Fibroblast of skin of left biceps (primary cell): Measurements from ENCODE around the gene AQP10.
"Not testable (repeated sequence)": the region's sequence is repeated elsewhere in the genome, so short reads cannot be mapped to it uniquely, and the experiment has no call there.

Experiments used
- DNase-seq, 2 experiments: peaks; one replicate each; pipeline ENCODE4 v3.0.0-alpha.2; 2013; ENCODE audit warnings: low read depth in 2 of 2

AQP10 gene

DNA sequence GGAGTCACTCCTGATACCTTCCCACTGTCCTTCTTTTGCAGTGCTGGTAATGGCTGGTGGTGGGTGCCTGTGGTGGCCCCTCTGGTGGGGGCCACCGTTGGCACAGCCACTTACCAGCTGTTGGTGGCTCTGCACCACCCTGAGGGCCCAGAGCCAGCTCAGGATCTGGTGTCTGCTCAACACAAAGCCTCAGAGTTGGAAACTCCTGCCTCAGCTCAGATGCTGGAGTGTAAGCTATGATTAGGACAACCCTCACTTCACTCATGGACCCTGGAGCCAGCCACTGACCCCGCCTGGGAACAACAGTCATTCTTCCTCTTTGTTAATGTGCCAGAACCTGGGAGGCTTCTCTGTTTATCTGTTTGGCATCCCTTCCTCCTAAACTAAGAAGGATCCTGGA, 3.3 kb downstream of the AQP10 start:
- DNase-seq, result no peak

DNA sequence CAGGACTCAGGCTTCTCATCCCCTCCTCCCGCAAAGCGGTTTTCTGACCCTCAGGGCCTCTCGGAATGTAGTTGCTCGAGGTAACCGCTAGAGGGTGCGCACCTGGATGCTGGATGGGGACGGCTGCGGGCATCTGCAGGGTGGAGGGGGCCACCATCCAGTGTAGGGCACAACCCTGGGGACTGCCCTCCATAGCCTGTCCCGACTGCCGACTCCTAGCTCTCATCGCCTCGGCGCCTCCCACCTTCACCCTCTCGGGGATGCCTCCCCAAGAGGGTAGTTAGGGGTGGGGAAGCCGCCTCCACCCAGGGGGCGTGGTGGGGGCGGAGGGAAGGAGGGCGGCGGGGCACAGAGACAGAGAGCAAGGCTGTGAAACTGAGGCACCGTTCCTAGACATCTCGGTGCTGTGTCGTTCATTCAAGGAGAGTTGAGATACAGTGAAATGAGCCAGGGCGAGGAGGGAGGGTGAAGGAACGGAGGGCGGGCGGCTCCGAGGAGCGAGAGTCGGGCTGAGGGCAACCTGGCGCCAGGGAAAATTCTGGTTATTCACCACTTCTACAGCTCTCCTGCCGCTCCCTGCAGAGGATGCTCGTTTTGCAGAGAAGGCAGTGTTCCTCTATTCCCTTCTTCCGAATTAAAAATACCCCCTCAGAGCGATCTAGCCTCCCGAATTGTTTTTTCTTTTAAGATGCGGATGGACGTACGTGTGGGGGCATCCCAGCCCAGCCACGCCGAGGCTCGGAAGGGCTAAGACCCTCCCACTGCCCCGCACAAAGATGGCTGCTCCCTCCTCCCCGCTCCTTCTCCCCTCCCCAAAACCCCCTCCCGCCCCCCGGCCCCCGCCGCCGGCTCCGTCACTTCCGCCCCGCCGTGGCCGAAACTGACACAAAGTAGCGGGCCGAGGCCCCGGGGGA, 4.0 kb downstream of the AQP10 start, which contains the start of gene ATP8B2:
Gene ATP8B2, plus strand, starts transcription at position 857 of the 914 bp plus-strand sequence. CDS start 2,617 bp downstream, outside the sequence.
- peak; percentile 56 to 58 for DNase-seq

DNA sequence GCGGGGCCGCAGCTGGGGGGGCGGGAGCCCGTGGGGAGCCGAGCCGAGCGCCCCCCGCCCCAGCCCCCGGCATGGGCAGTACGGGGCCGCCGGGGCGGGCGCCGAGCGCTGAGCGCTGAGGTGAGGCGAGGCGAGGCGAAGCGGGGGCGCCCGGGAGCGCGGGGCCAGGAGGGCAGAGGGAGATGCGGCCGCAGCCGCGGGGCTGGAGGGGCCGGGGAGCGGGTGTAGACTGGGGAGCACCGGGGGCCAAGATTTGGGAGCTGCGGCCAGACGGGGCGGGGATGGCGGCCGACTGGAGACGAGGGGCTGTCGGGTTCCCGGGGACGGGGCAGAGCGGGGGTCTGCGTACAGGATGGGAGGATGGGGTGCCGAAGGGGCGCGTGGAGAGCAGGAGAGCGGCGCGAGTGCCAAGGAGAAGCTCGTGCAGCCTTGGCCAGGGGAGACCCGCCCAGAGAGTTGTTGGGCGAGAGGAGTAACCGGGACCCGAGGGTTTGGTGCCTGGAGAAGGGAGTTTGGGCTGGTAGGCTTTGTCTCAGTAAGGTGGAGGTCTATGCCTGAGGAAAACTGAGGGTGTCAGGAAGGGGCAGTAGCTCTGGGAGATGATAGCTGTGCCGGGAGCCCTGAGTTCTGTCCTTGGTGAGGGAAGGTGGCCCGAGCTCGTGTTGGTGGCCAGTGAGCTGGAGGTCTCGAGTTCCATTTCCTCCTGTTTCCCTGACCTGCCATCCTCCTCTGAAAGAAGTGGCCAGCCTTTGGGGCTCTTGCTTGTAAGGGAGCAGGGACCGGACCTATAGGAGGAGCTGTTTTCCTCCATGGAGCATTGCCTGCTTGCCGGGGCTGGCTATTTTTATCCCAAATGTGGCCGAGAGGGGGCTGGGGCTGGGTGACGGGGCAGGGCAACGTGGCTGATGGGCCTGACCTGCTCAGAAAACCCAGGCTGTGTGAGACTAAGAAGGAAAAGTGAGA, 5.0 kb downstream of the AQP10 start:
- DNase-seq, result peak; percentile 64 to 67

DNA sequence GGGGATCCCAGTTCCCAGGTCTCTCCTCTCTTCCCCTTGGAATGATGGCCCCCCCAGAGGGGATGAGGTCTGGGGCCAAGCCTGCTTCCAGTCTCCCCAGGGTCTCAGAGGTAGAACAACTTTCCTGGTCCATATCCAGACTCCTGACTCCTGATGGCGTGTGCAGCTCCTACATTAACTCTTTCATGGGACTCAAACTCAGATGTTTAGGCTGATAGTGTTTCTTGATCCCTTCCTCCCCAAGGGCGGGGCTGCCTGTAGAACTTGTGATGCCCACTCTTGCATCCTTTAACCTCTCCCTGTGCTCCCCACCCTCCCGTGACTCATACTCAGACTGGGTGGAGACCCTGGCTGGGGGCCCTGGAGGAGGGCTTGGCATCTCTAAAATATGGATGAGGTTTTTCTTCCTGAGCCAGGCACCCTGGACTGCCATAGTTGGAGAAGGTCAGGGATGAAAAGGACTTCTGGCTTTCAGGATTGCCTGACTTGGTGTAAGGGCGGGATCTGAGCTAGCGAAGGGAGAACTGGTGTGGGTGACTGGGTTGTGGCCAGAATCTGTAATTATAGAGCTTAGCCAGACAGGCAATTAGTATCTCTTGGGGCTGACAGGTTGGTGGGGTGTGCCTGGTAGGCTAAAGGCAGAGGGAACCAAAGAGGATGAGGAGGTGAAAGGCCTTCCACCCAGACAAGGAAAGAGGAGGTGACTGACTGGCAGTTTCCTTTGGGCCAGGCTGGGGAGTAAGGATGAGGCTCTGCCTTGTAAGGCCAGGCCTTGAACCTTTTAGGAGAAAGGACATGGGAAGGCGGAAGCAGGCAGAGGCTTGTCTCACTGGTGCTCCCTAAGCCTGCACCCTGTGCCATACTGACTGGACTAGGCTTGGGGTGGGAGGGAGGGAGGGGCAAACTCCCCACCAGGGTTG, 5.9 kb downstream of the AQP10 start:
- DNase-seq, result peak; percentile 25

DNA sequence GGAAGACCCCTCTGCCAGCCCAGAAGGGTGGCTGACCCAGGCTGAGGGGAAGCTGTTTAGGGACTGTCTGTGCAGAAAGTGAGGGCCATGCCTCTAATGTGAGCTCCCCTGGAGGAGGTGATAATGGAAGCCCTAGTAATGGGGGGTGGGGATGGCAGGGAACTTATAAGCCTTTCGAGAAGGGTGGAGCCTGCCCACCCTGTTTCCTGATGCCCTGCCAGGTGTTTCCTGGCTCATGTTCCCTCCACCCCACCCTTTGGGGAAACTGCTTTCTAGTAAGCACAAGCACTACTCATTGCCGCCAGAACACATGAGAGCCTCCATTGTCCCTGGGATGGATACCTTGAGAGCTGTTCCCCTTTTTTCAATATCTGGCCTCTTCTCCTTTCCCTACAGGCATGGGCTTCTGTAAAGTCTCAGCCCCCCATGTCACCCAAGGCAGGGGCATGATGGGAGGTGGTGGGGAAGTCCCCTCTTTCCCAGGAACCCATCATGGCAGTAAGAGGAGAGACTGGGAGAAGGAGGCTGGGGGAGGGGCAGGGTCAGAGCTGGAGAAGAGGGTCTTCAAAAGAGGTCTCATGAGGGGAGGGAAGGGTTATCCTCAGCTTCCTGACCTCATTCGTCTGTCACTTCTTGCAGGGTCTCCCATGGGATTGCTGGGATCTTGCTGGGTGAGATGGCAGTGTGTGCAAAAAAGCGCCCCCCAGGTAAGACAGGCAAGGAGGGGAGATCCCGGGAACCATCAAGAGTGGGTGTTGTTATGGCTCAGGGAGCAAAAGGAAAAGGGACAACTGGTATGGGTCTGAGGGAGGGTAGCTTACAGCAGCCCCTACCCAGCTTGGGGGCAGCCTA, 6.8 kb downstream of the AQP10 start:
- no peak for DNase-seq

DNA sequence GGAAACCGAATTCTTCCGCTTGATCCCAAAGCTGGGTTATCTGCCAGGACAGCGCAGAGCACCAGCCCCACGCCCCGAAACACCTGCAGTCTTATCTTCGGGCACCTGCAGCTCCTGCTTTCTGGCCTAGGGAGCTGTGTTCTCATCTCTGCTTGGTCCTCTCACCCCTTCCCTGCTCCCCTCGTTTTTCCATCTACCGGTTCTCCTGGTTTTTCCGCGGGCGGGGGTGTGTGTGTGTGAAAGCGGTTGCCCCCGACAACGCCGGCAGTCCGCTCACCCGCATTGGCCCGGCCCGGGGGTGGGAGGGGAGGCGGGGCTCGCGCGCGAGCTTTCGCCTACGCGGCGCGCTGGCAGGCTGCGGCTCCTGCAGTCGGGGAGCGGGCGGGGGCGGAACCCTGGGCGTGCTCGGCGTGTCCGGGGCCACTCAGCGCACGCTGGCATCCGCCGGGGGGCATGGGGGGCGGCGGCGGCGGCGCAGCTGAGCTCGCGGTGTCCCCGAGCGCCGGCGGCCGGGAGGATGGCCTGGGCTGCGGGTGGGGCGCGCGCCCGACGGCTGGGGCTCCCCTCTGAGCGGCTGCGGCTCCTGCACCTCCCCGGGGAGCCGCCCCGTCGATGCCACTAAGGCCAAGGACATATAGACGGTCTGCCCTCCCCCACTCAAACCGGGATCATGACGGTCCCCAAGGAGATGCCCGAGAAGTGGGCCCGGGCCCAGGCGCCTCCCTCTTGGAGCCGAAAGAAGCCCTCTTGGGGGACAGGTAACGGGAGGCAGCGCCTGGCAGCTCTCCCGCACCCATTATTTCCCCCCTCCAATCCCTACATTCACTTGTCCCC, 7.6 kb downstream of the AQP10 start:
- DNase-seq, result no peak

DNA sequence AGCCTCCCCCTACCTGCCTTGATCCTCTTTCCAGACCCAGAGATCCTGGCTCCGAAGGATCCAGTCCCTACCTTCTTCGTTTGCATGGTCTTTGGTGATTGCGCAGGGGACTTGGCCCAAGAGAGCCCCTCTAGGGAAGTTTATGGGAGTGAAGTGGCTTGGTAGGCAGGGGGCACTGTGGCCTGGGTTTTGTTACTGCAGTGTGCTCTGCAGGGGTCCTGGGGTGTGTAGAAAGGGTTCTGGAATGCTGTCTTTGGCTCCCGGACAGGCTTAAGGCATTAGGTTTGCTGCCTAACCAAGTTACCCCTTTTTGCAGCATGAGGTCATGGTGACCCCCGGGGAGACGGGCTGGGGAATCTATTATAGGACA, 8.2 kb downstream of the AQP10 start:
- DNase-seq, result peak; percentile 22 to 29

DNA sequence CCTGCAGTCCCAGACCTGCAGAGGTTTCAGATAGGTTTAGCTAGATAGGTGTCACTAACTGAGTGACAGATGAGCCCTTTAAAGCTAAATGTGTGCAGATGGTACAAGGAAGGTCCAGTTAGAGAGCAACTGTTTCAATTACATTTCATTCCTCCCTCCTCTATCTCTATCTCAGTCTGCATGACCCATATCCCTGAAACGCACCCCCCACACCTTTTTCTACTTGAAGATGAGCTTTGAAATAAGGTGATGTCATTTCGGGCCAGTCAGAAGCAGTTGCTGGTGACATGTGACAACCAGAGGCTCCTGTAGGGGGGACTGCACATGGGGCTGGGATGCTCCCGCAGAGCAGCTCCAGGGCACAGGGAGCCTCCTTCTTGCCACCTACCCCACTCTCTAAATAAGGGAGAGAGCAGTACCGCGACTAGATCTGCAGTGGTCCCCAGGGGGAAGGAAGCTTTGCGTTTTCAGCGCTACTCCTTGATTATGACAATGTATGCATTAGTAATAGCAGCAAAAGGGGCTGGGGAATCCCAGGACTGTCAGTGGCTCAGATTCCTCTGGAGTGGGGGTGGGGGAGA, 8.7 kb downstream of the AQP10 start:
- no peak for DNase-seq

DNA sequence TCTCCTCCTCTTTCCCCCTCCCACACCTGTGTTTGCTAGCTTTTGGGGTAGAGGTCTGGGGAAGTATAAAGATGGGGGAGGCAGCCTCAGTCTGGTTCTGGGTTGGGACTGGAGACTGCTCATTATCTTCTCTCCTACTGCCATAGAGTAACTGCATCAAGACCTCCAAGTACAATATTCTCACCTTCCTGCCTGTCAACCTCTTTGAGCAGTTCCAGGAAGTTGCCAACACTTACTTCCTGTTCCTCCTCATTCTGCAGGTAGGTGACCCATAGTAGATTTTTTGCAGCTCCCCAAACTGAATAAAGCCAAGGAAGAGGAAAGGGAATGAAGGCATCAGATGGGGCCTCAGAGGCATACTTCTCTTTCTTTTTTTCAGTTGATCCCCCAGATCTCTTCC, 9.8 kb downstream of the AQP10 start:
- no peak for DNase-seq

DNA sequence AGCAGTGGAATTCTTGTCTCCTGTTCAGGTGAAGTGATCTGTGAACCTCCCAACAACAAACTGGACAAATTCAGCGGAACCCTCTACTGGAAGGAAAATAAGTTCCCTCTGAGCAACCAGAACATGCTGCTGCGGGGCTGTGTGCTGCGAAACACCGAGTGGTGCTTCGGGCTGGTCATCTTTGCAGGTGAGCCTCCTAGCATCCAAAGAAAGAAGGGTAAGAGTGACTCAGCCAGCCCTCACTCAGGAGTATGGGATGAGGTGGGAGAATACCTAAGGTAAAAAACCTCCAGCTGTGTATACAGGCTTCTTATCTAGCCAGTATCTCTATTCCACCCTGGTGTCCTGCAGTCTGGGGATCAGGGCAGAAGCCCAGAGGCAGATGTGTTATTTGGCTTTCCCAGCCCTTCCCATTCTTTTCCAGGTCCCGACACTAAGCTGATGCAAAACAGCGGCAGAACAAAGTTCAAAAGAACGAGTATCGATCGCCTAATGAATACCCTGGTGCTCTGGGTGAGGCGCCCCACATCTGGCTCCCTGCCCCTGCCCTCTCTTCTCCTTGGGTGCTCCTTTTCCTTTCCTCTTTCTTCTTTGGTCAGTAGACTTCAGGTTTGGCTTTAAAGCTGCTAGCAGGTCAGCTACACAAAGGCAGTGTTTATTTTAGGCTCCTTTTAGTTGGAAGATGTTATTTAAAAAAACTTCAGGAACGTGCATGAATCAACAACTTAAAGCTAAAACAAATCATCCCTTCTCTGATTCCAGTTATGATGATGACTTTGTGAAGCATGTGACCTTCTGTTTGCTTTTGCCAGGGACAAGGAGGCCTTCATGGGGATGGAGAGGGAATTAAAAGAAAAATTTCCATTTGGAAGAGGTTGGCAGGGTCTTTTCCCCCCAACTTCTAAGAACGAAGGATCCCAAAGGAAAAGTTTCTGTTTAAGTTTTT, 13.5 kb downstream of the AQP10 start:
- no peak for DNase-seq

DNA sequence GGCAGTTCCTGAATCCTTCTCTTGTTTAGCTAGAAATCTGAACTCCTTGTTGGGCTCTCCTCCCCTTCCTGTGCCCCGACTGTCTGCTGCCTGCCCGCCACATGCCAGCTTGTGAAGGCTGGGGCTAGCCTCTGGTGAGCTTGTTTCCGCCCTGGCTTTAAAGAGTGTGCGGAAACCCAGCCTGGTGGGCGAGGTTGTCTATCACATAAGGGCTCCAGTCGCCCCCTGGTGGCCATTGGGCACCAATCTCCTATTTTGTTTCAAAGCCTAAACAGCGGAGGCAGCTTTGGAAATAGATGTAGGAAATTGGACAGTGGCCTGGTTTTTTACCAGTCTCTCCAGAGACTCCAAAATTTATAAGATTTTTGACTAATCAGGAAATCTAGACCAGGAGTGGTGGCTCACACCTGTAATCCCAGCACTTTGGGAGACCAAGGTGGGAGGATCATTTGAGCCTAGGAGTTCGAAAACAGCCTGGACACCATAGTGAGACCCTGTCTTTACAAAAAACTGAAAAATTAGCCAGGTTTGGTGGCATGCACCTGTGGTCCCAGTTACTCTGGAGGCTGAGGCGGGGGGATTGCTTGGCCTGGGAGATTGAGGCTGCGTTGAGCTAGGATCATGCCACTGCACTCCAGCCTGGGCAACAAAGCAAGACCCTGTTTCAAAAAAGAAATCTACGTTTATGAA, 14.3 kb downstream of the AQP10 start:
- peak; percentile 41 to 46 for DNase-seq

DNA sequence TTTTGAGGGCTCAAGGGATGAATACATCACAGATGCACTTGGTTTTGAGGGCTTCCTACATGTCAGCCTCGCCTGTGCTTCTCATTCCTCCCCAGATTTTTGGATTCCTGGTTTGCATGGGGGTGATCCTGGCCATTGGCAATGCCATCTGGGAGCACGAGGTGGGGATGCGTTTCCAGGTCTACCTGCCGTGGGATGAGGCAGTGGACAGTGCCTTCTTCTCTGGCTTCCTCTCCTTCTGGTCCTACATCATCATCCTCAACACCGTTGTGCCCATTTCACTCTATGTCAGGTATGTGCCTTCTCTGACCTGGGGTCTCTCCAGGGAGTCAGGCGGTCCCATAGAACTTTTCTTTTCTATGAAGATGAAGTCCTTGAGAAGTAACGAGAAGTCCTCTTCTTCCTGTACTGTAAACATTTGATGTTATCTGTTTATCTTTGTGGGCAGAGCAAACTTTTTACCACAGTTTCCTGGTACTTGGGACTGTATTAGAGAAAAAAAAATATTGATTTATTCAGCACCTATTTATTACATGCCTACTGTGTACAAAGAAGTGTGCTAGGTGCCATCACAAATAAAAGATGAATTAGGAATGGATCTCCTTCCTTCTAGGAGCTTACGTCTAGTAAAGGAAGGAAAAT, 16.5 kb downstream of the AQP10 start:
- no peak for DNase-seq

DNA sequence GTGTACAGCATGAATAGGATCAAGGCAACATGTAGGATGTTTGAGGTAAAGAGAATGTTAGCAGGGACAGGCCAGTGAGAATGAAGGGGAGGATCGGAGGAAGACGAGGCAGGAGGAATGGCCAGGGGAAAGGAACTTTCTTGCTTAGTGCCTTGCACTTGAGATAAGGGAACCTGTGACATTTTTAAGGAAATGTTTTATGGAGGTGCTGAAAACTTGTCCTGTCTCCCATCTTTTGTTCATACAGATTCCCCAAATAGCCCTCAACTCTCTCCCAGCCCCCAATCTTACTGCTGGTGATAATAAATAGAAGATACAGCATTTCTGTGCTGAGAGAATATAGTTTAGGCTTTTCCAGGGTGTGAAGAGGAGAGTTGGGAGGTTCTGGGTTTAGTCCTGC, 18.0 kb downstream of the AQP10 start:
- no peak for DNase-seq

DNA sequence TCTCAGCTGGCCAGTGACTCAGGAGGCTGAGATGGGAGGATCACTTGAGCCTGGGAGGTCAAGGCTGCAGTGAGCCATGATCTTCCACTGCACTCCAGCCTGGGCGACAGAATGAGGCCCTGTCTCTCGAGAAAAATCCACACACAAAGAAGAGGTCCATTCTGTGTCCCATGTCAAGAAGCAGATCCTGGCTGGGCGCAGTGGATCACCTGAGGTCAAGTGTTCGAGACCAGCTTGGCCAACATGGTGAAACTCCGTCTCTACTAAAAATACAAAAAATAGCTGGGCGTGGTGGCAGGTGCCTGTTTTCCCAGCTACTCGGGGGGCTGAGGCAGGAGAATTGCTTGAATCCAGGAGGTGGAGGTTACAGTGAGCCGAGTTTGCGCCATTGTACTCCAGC, 20.5 kb downstream of the AQP10 start:
- not testable (repeated sequence) for DNase-seq

DNA sequence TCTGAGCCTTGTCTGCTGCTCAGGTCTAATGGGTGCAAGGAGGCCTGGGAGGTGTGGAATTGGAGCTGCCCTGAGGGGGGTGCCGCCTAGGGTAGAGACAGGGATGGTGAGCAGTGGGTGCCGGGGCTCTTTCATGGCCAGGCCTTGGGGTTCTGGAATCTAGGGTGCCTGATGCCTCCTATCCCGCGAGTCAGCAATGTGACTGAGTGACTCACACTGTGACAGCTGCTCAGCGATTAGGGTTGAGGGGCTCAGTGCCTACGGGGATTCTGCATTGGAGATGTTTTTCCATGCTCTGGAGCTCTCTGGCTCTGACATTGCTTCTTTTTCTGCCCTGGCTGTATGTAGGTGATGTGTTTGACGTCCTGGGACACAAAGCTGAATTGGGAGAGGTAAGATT, 21.2 kb downstream of the AQP10 start:
- DNase-seq, result no peak

DNA sequence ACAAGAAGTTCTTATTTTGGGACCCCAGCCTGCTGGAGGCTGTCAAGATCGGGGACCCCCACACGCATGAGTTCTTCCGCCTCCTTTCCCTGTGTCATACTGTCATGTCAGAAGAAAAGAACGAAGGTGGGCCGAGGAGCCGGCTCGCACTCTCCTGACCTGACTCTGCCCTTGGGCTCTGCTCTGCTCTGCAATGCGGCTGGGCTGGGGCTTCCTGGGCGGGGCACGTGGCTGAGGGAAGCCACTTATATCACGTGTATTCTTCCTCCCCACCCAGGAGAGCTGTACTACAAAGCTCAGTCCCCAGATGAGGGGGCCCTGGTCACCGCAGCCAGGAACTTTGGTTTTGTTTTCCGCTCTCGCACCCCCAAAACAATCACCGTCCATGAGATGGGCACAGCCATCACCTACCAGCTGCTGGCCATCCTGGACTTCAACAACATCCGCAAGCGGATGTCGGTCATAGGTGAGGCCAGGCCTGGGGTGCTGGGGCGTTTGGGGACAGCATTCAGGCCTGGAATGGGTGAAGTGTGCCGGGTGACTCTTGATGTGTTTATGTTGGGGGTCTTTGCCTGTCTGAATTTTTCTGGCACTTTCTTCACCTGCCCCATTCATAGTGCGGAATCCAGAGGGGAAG, 22.1 kb downstream of the AQP10 start:
- no peak for DNase-seq
